Measurements from ENCODE around the gene ASIC2. TPM values are rescaled to one million over a fixed set of nuclear protein-coding genes. Genes with fewer than 3 reads are reported as not detected.

ASIC2 gene
- polyA plus RNA-seq, 10 donors, result 0.11 to 0.40 (median 0.21) TPM

DNA sequence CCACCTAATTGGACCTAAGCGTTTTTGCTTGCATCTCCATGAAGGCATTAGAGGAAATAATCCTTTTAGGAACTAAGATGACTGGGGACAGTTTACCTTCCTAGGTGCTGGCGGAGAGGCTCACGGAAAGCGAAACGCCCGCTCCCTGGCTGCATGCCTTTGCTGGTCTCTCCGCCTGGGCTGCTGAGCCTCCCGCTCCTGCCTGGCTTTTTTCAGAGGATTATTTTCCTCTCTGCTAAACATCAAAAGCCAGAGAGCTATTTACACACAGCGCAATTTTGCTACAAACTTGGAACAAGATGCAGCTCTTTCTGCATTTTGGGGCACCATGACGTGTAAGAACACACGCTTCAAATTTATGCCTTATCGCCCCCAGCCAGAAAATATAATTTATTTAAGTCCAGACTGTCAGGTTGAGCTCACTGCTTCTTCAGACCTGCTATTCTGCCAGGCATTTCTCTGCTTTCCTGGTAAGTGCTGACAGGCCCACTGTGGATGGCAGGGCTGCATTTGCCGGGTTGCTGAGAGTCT lies 177.0 kb downstream of the ASIC2 start:
- DNase-seq, result peak in 1 of 3 donors; percentile 29

GRCh38 chr17:33115366-33115765 lies 177.7 kb downstream of the ASIC2 start:
- peak in 2 of 3 donors; percentile 30 to 60 for DNase-seq

GRCh38 chr17:33113991-33114370 lies 179.1 kb downstream of the ASIC2 start:
- DNase-seq, result peak in 2 of 3 donors; percentile 30 to 72

- DNase-seq, result peak; percentile 51 to 91 (median 82)
Measured at GRCh38 chr17:33113276-33113990, 179.7 kb downstream of the ASIC2 start.

- peak in 2 of 3 donors; percentile 17 to 30 for DNase-seq
Measured at GRCh38 chr17:33112763-33113162, 180.3 kb downstream of the ASIC2 start.

GRCh38 chr17:33109336-33110072 lies 183.6 kb downstream of the ASIC2 start:
- DNase-seq, result no peak

- peak in 1 of 3 donors; percentile 15 for DNase-seq
Measured at GRCh38 chr17:33106525-33107165, 186.4 kb downstream of the ASIC2 start.

DNA sequence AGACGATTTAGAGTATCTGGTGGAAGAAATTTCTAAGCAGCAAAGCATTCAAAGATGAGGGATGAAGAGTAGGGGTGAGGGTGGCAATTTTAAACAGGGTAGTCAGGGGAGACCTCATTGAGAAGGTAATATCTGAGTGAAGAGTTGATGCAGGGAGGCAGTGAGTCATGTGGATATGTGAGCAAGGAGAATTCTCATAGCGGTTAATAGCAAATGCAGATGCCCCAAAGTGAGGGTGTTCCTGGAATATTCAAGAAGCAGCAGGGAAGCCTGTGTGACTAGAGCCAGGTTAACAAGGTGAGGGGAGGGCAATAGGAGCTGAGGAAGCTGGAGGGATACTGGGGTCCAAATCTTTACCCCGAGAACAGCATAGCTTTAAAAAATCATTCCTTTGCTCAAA lies 187.2 kb downstream of the ASIC2 start:
- DNase-seq, result no peak

GRCh38 chr17:33099906-33100305 lies 193.2 kb downstream of the ASIC2 start:
- DNase-seq, result no peak

DNA sequence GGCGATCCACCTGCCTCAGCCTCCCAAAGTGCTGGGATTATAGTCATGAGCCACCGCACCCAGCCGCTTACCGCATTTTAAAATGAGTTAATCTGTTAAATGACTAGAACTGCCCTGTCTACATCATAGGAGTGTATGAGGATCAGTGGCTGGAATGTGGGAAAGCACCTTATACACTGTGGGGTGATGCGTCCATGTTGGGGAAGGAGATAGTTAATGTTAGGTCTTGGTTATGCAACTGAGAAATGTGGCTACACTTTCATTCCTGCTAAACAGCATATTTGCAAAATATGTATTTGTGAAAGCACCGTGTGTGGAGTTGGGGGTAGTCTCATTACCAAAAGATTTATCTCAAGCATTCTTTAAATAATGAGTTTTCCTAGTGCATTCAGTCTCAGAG lies 193.8 kb downstream of the ASIC2 start:
- DNase-seq, result no peak

DNA sequence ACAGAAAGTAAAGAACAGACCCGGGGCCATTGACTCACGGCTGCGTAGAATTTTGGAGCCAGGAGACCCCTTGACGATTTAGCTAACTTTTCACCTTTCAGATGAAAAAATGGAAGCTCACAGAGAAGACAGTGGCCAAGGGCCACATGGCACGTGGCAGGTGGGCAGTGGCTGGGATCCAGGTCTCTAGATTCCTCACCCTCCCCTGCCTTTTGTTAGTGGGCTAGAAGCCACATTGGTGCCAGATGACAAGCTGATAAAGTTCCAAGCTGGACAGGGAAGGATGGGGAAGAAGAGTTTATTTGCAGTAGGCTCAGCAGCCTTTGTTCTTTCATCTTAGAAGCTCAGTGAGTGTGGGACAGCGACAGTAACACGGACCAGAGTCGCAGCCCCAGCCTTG lies 195.7 kb downstream of the ASIC2 start:
- DNase-seq, result no peak

DNA sequence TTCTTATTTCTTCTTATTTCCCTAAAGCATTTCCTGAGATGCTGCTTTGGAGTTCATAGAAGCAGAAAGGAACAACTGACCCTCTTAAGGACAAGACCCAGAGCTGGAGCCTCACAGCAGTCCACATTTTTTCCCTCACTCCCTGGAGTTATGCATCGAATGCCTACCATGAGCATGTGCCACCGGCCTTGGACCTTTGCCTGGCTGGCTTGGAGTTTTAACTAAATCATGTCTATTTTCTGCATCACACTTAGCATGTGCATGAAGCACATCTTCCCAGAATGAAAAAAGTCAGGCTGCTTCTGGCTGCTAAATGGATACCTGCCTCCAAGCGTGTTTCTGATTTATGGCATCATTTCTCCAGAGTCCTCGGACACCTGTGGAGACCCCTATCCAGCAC lies 196.9 kb downstream of the ASIC2 start:
- DNase-seq, result no peak

GRCh38 chr17:33091271-33091670 lies 201.8 kb downstream of the ASIC2 start:
- DNase-seq, result no peak

DNA sequence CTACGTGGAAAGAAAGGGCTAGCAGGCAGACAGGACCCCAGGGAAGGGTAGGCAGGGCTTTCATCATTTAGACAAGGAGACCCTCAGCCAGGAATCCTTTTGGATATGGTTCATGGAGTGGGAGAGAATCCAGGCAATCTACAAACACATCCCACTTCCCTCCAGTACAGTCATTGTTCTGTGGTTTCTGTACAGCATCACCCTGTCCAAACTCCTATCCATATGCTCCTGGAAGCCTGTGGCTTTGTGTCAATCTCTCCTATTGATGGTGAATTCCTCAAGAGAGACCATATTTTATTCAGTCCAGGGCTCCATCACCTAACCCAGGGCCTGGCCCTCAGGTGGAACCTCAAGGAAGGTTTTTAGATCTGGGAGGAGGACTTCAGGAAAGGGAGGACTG lies 202.3 kb downstream of the ASIC2 start:
- DNase-seq, result no peak

GRCh38 chr17:33086878-33087277 lies 206.2 kb downstream of the ASIC2 start:
- DNase-seq, result no peak

DNA sequence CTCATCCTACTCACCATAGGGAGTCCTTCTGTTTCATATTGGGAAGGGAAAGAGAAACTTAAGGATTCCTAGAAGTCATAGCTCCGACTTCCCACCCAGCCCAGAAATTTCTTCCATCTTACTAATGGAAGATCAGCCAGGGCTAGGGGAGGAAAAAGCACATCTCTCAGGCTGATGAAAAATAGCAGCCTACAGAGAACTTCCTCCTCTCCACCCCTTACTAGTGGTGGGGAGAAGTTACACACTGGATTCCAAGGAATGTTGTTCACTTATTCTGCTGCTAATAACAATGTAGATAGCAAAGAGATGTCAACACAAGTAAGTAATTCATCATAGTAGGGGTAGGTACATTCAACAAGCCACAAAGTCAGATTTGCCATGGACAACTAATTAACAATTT lies 207.1 kb downstream of the ASIC2 start:
- no peak for DNase-seq

- DNase-seq, result no peak
Measured at GRCh38 chr17:33085256-33085655, 207.8 kb downstream of the ASIC2 start.

GRCh38 chr17:33084755-33085154 lies 208.3 kb downstream of the ASIC2 start:
- DNase-seq, result no peak

GRCh38 chr17:33082529-33083173 lies 210.4 kb downstream of the ASIC2 start:
- DNase-seq, result no peak

GRCh38 chr17:33080091-33080490 lies 213.0 kb downstream of the ASIC2 start:
- DNase-seq, result no peak

DNA sequence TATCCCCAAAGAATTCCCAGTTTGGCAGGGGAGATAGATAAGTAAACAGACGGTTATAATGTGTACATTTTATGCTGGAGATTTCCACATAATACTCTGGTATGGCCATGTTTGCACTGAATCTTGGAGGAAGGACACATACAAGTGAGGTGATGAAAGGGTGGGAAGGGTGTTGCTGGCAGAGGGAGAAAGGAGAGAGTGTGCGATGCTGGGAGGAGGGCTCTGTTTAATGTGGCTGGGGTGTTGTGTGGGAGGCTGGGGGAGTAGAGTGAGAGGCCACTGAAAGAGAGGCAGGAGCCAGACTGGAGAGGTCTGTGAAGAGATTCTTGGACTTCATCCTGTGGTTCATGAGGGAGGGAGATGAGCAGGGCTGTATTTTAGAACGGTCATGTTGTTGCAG lies 213.9 kb downstream of the ASIC2 start:
- DNase-seq, result peak in 1 of 3 donors; percentile 25

GRCh38 chr17:33076979-33077378 lies 216.1 kb downstream of the ASIC2 start:
- DNase-seq, result no peak

Measured in muscle of back (tissue), 11 donors.